Mesenchymal stem cell (in vitro differentiated cells and primary cell): ENCODE measurements around the gene NEURL3.
A peak's percentile ranks its signal among the peaks of the same experiment; 100 is the strongest.

Source experiments
- DNase-seq: peaks from one replicate; pipeline ENCODE4 v3.0.0-alpha.2; 2013
- H2AFZ ChIP-seq: one replicate; pipeline ENCODE4 v1.6.1; 2013; ENCODE audit warnings: low read depth, mild to moderate bottlenecking, control low read depth, inconsistent platforms, low read length, moderate library complexity
- H2AK5ac ChIP-seq: 2 replicates; pipeline ENCODE4 v1.6.1; 2013; ENCODE audit warnings: low read length, moderate library complexity, mild to moderate bottlenecking, inconsistent platforms; ENCODE audit not compliant: severe bottlenecking
- H2BK120ac ChIP-seq: one replicate; pipeline ENCODE4 v1.6.1; 2013; ENCODE audit warnings: low read depth, mild to moderate bottlenecking, inconsistent platforms, low read length, moderate library complexity
- H2BK12ac ChIP-seq, 2 experiments: one replicate each; pipeline ENCODE4 v1.6.1; 2013; ENCODE audit warnings: inconsistent platforms in 2 of 2, low read length in 2 of 2, mild to moderate bottlenecking in 2 of 2, moderate library complexity in 2 of 2, control low read depth in 1 of 2
- H2BK15ac ChIP-seq: one replicate; pipeline ENCODE4 v1.6.1; 2013; ENCODE audit warnings: mild to moderate bottlenecking, low read depth, inconsistent platforms; ENCODE audit not compliant: poor library complexity, severe bottlenecking
- H2BK5ac ChIP-seq: 2 replicates; pipeline ENCODE4 v1.6.1; 2013; ENCODE audit warnings: low read depth, mild to moderate bottlenecking, low read length, control low read depth, inconsistent platforms; ENCODE audit not compliant: poor library complexity, severe bottlenecking
- H3K14ac ChIP-seq, 2 experiments: one replicate each; pipeline ENCODE4 v1.6.1; 2013; ENCODE audit warnings: inconsistent platforms in 2 of 2, low read length in 2 of 2, control low read depth in 1 of 2, mild to moderate bottlenecking in 1 of 2, moderate library complexity in 1 of 2
- H3K18ac ChIP-seq, 2 experiments: one replicate each; pipeline ENCODE4 v1.6.1; 2013; ENCODE audit warnings: inconsistent platforms in 2 of 2, low read length in 2 of 2, control low read depth in 1 of 2, low read depth in 1 of 2, mild to moderate bottlenecking in 1 of 2
- H3K23ac ChIP-seq, 2 experiments: one replicate each; pipeline ENCODE4 v1.6.1; 2013; ENCODE audit warnings: inconsistent platforms in 2 of 2, low read length in 2 of 2, mild to moderate bottlenecking in 2 of 2, moderate library complexity in 2 of 2, control low read depth in 1 of 2
- H3K27ac ChIP-seq: 2 replicates; pipeline ENCODE4 v1.5.1; 2013; ENCODE audit warnings: mild to moderate bottlenecking, moderate library complexity, low read length, control low read depth, inconsistent platforms; ENCODE audit not compliant: poor library complexity, severe bottlenecking
- H3K27me3 ChIP-seq, 2 experiments: 2 replicates each; pipeline versions ENCODE4 v1.6.1 to v1.7.0; 2013; ENCODE audit warnings: low read length in 2 of 2, mild to moderate bottlenecking in 2 of 2, moderate library complexity in 2 of 2, control low read depth in 1 of 2, inconsistent platforms in 1 of 2; ENCODE audit not compliant: control insufficient read depth in 1 of 2, insufficient read depth in 1 of 2
- H3K36me3 ChIP-seq, 2 experiments: 2 replicates each; pipeline versions ENCODE4 v1.6.1 to v1.7.0; 2013; ENCODE audit warnings: low read length in 2 of 2, control low read depth in 1 of 2, inconsistent platforms in 1 of 2, low read depth in 1 of 2, mild to moderate bottlenecking in 1 of 2; ENCODE audit not compliant: insufficient read depth in 2 of 2, control insufficient read depth in 1 of 2
- H3K4ac ChIP-seq, 2 experiments: one replicate each; pipeline ENCODE4 v1.6.1; 2013; ENCODE audit warnings: inconsistent platforms in 2 of 2, low read length in 2 of 2, mild to moderate bottlenecking in 2 of 2, moderate library complexity in 2 of 2, control low read depth in 1 of 2, low read depth in 1 of 2
- H3K4me1 ChIP-seq: 2 replicates; pipeline ENCODE4 v1.6.1; 2013; ENCODE audit warnings: low read depth, low read length, control low read depth; ENCODE audit not compliant: control insufficient read depth, insufficient read depth
- H3K4me2 ChIP-seq: 2 replicates; pipeline ENCODE4 v1.6.1; 2013; ENCODE audit warnings: low read length, mild to moderate bottlenecking, inconsistent platforms; ENCODE audit not compliant: poor library complexity, severe bottlenecking
- H3K4me3 ChIP-seq, 2 experiments: 2 replicates each; pipeline versions ENCODE4 v1.5.1 to v1.7.0; 2013; ENCODE audit warnings: low read length in 2 of 2, mild to moderate bottlenecking in 2 of 2, control low read depth in 1 of 2, low read depth in 1 of 2; ENCODE audit not compliant: insufficient read depth in 1 of 2
- H3K79me1 ChIP-seq: replicated peaks from 2 replicates; pipeline ENCODE4 v1.6.1; 2013; ENCODE audit warnings: mild to moderate bottlenecking, control low read depth, low read length, inconsistent platforms; ENCODE audit not compliant: poor library complexity, severe bottlenecking
- H3K9ac ChIP-seq: 2 replicates; pipeline ENCODE4 v1.7.0; 2013; ENCODE audit warnings: mild to moderate bottlenecking, low read length, moderate library complexity
- H3K9me3 ChIP-seq: 2 replicates; pipeline ENCODE4 v1.7.0; 2013; ENCODE audit warnings: mild to moderate bottlenecking, low read length; ENCODE audit not compliant: control insufficient read depth
- H4K8ac ChIP-seq: one replicate; pipeline ENCODE4 v1.6.1; 2013; ENCODE audit warnings: inconsistent platforms, mild to moderate bottlenecking, low read length, moderate library complexity
- H4K91ac ChIP-seq: one replicate; pipeline ENCODE4 v1.6.1; 2013; ENCODE audit warnings: mild to moderate bottlenecking, low read length, inconsistent platforms
- WGBS: methylation state at CpG from one replicate; pipeline ENCODE4 v1.1.7; 2013; ENCODE audit warnings: mixed read lengths; 5-methylcytosine and 5-hydroxymethylcytosine counted together

Gene NEURL3

GRCh38 chr2:96539215-96539920 lies 34.2 kb upstream of the NEURL3 start:
- H3K4me1 ChIP-seq: peaks cover 24% of the 10 kb centered on the region
- DNase-seq: no peak
- WGBS: 64% methylated on average over 7 of the region's 9 CpGs

GRCh38 chr2:96538487-96539214 lies 33.5 kb upstream of the NEURL3 start:
- Histone ChIP-seq H2AK5ac (no peak overlapping the region), H4K8ac (peak overlapping the region; percentile 35), H2BK5ac (no peak overlapping the region), H3K9ac (peak overlapping the region; percentile 84), H3K27ac (no peak overlapping the region), H2BK12ac (peak overlapping the region in 1 of 2 experiments; percentile 45), H3K9me3 (no peaks in the 10 kb centered on the region), H3K79me1 (peaks cover 41% of the 10 kb centered on the region), H3K4me1 (peaks cover 24% of the 10 kb centered on the region), H3K14ac (no peak overlapping the region), H3K4ac (no peak overlapping the region), H3K18ac (no peak overlapping the region), H2BK15ac (no peak overlapping the region), H2AFZ (no peak overlapping the region), H3K27me3 (no peaks in the 10 kb centered on the region), H3K4me2 (peak overlapping the region; percentile 94), H3K23ac (peak overlapping the region in 1 of 2 experiments; percentile 6), H4K91ac (no peak overlapping the region), H3K4me3 (peak overlapping the region; percentile 17 to 86), H2BK120ac (no peak overlapping the region), H3K36me3 (peaks cover 8 to 10% of the 10 kb centered on the region in 2 experiments)
- DNase-seq: peak; percentile 49
- WGBS: 16% methylated on average over 15 of the region's 24 CpGs

More at GRCh38 chr2:96539215-96539920, 34.2 kb upstream of the NEURL3 start:
- Histone ChIP-seq H3K27me3 (no peaks in the 10 kb centered on the region), H3K9me3 (no peaks in the 10 kb centered on the region), H3K14ac (no peak overlapping the region), H4K91ac (no peak overlapping the region), H3K27ac (no peak overlapping the region), H3K4ac (no peak overlapping the region), H2AK5ac (no peak overlapping the region), H3K4me3 (peak overlapping the region in 1 of 2 experiments; percentile 86), H3K4me2 (no peak overlapping the region), H4K8ac (no peak overlapping the region), H2BK5ac (no peak overlapping the region), H2AFZ (no peak overlapping the region), H2BK15ac (no peak overlapping the region), H3K9ac (peak overlapping the region; percentile 12), H2BK120ac (no peak overlapping the region), H3K36me3 (peaks cover 8 to 10% of the 10 kb centered on the region in 2 experiments), H3K79me1 (peaks cover 44% of the 10 kb centered on the region), H3K23ac (peak overlapping the region in 1 of 2 experiments; percentile 5), H2BK12ac (no peak overlapping the region), H3K18ac (no peak overlapping the region)

- Histone ChIP-seq H2BK5ac (no peak overlapping the region), H3K23ac (peak overlapping the region in 1 of 2 experiments; percentile 6), H3K4me2 (peak overlapping the region; percentile 94), H3K27ac (no peak overlapping the region), H4K91ac (no peak overlapping the region), H2AK5ac (no peak overlapping the region), H3K9me3 (no peaks in the 10 kb centered on the region), H4K8ac (peak overlapping the region; percentile 35), H3K36me3 (peaks cover 4 to 9% of the 10 kb centered on the region in 2 experiments), H3K4ac (no peak overlapping the region), H3K27me3 (no peaks in the 10 kb centered on the region), H2BK12ac (no peak overlapping the region), H3K4me1 (peaks cover 29% of the 10 kb centered on the region), H3K4me3 (peak overlapping the region; percentile 76 to 86), H3K14ac (no peak overlapping the region), H3K9ac (peak overlapping the region; percentile 84), H2BK120ac (no peak overlapping the region), H3K18ac (no peak overlapping the region), H2BK15ac (no peak overlapping the region), H2AFZ (no peak overlapping the region), H3K79me1 (peaks cover 39% of the 10 kb centered on the region)
- 10% methylated on average over 34 of the region's 36 CpGs for WGBS
- no peak for DNase-seq
These were observed 32.8 kb upstream of the NEURL3 start for GRCh38 chr2:96537734-96538486.
